ENCODE results near the gene ALG1L2.
A peak's percentile ranks its signal among the peaks of the same experiment; 100 is the strongest.
"Not testable (repeated sequence)": the region's sequence is repeated elsewhere in the genome, so short reads cannot be mapped to it uniquely, and the experiment has no call there.

The ALG1L2 gene

DNA sequence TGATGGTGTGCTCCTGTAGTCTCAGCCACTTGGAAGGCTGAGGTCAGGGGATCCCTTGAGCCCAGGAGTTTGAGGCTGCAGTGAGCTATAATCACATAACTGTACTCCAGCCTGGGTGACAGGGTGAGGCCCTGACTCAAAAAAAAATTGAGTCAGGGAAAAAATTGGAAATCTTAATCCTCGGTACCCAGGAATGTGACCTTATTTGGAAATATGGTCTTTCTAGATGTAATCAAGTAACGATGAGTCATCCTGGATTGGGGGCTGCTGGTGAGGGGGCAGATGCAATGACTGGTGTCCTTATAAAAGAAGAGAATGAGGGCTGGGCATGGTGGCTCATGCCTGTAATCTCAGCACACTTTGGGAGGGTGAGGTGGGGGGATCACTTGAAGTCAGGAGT is 33.8 kb downstream of the ALG1L2 start:
- in situ Hi-C loops (cut with MboI; ENCODE audit: low pct_unique_long_range_greater_than_20kb, low sequenced_read_pairs); DNase-seq: not testable (repeated sequence)

DNA sequence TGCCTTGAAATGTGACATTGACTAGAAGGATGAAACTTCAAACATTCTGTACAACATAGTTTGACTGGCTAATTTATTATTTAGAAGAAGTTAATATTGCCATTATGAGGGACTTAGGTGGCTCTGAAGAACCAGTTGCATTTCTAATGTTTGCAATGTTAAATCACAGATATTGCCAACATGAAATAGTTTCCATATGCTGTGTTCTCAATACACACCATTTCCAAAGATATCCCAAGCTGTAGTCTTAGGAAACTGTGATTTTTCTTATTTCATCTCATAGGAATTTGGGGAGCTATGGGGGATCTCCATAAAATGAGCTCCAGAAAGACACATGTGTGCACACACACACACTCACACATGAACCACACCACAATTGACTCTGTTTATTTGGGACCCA is 36.3 kb downstream of the ALG1L2 start:
- in situ Hi-C loops (cut with MboI; ENCODE audit: low pct_unique_long_range_greater_than_20kb, low sequenced_read_pairs), result no loop called here

DNA sequence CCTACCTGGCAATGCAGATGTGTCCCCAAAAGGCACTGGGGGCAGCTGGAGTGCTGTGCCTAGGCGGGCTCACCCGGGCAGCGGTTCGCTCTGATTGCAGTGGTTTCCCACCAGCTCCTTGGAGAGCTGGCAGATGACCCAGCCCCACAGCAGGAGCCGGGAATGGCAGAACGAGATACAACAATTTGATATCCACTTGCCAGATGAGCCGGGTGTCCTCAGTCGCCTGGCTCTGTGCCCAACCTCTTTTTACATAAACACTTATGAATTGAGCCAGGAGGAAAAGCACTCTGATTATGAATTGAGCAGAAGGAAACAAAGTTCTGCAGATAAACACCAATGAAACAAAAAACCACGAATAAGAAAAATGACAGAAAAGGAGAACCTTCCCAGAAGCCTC is 38.2 kb downstream of the ALG1L2 start:
- peak; percentile 24 for DNase-seq
- in situ Hi-C loops (cut with MboI; ENCODE audit: low pct_unique_long_range_greater_than_20kb, low sequenced_read_pairs), result not testable (repeated sequence)

More for the DNA sequence above, 36.3 kb downstream of the ALG1L2 start:
- DNase-seq, result no peak

DNA sequence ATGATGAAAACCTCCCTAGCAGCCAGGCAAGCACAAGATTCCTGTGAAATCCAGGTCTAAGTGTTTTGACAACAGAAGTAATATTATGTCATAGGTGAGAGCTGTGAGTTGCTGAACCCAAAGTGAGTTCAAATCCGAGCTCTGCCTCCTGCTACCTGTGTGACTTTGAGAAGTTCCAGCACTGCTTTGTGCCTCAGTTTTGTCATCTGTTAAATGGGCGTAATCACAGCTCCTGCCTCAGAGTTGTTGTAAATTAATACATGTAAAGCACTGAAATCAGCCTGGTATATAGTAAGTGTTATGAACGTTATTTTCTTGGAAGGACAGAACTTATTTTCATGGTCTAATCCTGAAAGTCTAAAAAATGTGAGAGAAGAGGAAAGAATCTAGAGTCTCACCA is 38.7 kb downstream of the ALG1L2 start:
- DNase-seq, result peak; percentile 3
- in situ Hi-C loops (cut with MboI; ENCODE audit: low pct_unique_long_range_greater_than_20kb, low sequenced_read_pairs), result not testable (repeated sequence)

DNA sequence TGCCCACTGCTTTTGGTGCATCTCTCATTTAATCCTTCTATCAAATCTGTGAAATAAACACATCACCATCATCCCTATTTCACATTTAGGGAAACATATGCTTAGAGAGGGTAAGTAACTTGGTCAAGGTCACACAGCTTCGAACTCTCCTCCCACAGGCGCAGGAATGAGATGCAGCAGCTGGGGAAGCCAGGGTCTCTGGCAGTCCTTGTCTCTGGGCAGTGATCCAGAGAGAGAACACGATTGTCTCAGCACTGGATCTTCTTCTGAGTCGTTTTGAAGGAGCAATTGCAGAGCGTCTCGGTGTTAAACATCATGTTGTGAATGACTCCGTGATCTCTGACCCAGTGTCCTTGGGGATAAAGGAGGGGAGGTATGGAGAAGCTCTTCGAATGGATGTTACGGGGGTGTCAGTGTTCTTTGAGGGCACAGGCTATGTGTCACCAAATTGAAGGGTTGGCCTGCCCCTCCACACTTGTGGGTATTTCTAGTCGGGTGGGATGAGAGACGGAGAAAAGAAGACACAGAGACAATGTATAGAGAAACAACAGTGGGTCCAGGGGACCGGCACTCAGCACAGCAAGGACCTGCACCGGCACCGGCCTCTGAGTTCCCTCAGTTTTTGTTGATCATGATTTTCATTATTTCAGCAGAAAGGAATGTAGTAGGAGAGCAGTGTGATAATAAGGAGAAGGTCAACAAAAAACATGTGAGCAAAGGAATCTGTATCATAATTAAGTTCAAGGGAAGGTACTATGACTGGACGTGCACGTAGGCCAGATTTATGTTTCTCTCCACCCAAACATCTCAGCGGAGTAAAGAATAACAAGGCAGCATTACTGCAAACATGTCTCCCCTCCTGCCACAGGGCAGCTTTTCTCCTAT is 41.5 kb downstream of the ALG1L2 start:
- in situ Hi-C loops (cut with MboI; ENCODE audit: low pct_unique_long_range_greater_than_20kb, low sequenced_read_pairs); DNase-seq: not testable (repeated sequence)

DNA sequence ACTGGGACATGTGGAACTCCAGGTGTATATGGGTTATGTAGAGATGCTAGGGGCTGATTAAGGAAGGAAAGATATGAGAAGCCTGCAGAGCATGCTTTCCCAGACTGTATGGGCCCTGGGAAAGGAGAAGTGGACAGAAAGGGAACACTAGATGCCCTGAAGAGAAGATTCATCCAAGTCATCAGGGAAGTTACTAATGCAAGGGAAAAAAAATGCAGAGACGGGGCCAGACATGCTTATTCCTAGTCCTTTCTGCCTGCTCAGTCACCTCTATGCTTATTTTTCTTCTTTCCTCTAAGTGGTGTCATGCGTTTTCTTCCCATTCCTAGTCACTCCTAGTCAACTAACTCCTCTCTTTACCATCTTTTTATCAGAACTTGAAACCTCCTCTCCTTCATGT is 43.8 kb downstream of the ALG1L2 start:
- DNase-seq; in situ Hi-C loops (cut with MboI; ENCODE audit: low pct_unique_long_range_greater_than_20kb, low sequenced_read_pairs): not testable (repeated sequence)

DNA sequence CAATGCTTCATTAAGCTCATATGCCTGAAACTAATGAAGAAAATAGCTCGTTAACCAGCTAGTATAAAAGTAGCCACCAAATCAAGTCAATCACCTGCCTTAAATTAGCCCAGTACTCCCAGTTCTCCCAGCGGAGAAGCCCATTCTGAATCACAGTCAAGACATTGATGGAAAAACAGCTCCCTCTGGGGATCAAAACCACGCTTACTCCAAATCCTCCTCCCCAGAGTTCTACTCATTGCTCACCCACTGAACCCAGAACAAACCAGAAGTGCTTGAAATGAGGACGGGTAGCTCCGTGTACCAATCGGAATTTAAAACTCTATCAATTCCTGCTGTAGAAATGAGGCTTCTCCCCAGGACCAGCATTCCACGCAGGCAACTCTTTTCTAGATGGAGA is 54.7 kb downstream of the ALG1L2 start:
- DNase-seq; in situ Hi-C loops (cut with MboI; ENCODE audit: low pct_unique_long_range_greater_than_20kb, low sequenced_read_pairs): not testable (repeated sequence)

DNA sequence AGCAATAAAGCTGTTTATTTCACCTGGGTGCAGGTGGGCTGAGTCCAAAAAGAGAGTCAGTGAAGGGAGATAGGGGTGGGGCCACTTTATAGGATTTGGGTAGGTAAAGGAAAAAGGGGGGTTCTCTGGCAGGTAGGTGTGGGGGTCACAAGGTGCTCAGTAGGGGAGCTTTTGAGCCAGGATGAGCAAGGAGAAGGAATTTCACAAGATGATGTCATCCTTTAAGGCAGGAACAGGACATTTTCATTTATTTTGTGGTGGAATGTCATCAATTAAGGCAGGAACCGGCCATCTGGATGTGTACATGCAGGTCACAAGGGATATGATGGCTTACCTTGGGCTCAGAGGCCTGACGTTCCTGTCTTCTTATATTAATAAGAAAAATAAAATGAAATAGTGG is 56.1 kb downstream of the ALG1L2 start:
- in situ Hi-C loops (cut with MboI; ENCODE audit: low pct_unique_long_range_greater_than_20kb, low sequenced_read_pairs); DNase-seq: not testable (repeated sequence)

DNA sequence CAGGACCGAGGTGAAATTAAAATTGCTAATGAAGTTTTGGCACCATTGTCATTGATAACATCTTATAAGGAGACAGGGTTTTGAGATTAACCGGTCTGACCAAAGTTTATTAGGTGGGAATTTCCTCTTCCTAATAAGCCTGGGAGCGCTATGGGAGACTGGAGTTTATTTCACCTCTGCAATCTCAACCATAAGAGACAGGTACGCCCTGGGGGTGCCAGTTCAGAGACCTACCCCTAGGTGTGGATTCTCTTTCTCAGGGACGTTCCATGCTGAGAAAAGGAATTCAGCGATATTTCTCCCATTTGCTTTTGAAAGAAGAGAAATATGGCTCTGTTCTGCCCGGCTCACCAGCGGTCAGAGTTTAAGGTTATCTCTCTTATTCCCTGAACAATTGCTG is 57.4 kb downstream of the ALG1L2 start:
- DNase-seq; in situ Hi-C loops (cut with MboI; ENCODE audit: low pct_unique_long_range_greater_than_20kb, low sequenced_read_pairs): not testable (repeated sequence)

DNA sequence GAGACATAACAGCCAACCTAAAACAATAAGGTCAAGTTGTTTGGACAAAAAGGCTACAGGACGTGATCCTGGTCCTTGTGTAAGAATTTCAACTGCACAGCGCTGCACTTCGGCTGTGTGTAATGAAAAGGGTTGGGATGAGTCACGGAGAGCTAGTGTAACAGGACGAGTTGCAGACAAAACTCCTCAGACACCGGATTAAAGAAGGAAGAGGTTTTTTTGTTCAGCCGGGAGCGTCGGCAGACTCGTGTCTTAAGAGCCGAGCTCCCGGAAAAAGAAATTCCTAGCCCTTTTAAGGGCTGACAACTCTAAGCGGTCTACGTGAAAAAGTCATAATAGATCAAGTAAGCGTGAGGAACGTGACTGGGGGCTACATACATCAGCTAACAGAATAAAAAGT is 59.1 kb downstream of the ALG1L2 start:
- in situ Hi-C loops (cut with MboI; ENCODE audit: low pct_unique_long_range_greater_than_20kb, low sequenced_read_pairs); DNase-seq: not testable (repeated sequence)

DNA sequence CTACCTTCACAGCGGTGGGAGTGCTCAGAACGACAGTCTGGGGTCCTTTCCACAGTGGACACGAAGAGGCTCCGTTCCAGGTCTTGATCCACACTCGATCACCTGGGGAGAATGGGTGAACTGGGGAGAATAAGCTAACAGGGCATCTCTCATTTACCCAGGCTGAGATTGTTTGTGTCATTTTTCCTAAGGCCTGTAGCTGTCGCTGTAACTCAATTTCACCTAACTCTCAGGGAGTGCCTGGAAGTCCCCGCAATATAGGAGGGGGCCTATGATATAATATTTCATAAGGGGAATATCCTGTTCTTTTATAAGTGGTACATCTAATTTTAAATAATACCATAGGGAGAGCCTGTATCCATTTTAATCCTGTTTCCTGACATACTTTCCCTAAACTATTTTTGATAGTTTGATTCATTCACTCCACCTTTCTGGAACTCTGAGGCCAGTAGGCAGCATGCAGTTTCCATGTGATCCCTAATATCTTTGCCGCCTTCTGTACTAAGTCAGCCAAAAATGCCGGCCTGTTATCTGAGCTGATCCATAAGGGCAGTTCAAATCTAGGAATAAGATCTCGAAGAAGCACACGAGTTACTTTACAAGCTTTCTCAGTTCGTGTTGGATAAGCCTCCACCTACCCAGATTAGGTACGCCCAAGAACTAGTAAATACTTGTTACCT is 62.2 kb downstream of the ALG1L2 start:
- in situ Hi-C loops (cut with MboI; ENCODE audit: low pct_unique_long_range_greater_than_20kb, low sequenced_read_pairs); DNase-seq: not testable (repeated sequence)

DNA sequence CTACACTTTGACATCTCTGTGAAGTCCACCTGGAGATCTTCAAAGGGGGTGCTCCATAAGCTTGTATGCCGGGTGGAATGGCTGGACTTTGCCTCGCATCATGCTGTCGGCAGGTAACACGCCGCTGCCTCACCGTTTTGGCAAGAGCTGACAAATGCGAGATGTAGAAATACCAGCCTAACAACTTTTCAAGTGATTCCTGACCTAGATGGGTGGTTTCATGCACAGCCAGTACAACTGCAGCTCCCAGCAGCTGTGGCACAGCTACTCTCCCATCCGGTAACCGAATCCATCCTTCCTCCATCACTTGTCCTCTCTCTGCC is 62.7 kb downstream of the ALG1L2 start:
- in situ Hi-C loops (cut with MboI; ENCODE audit: low pct_unique_long_range_greater_than_20kb, low sequenced_read_pairs); DNase-seq: not testable (repeated sequence)

DNA sequence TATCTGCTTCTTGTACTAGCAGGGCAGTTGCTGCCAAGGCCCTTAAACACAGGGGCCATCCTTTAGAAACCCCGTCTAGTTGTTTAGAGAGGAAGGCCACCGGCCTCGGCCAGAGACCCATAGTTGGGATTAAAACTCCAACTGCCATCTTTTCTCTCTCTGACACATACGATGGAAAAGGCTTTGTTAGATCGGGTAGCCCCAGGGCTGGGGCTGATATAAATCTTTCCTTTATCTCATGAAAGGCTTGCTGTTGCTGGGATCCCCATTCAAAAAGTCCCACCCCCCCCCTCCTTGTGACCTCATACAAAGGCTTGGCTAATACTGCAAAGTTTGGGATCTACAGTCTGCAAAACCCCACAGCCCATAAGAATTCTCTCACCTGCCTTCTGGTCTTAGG is 63.8 kb downstream of the ALG1L2 start:
- DNase-seq; in situ Hi-C loops (cut with MboI; ENCODE audit: low pct_unique_long_range_greater_than_20kb, low sequenced_read_pairs): not testable (repeated sequence)

DNA sequence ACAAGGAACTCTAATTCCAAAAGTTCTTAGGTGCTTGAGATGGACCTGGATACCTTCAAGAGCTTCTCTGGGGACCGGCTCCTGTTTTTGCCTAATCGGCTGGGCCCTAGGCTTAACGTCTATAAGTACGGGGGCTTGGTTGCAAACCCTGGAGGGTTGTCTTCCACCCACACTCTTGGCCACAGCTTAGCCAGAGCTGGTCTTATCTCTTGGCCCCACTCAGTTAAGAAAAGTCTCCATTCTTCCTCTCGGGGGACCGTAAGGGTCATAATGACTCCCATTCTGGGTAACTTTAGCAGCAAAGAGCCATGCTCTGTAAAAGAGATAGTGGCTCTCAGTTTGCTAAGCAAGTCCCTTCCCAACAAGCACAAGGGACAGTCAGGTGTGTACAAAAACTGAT is 64.8 kb downstream of the ALG1L2 start:
- DNase-seq; in situ Hi-C loops (cut with MboI; ENCODE audit: low pct_unique_long_range_greater_than_20kb, low sequenced_read_pairs): not testable (repeated sequence)
